HG03521 (cell line): ENCODE data around the gene TTC6.

ENCODE experiments used
- ATAC-seq: cut with Tn5 transposase; IDR thresholded peaks from one replicate; pipeline ENCODE4 v1.9.1; 2021; ENCODE audit warnings: mild to moderate bottlenecking, moderate library complexity; ENCODE audit not compliant: unreplicated experiment

The TTC6 gene

DNA sequence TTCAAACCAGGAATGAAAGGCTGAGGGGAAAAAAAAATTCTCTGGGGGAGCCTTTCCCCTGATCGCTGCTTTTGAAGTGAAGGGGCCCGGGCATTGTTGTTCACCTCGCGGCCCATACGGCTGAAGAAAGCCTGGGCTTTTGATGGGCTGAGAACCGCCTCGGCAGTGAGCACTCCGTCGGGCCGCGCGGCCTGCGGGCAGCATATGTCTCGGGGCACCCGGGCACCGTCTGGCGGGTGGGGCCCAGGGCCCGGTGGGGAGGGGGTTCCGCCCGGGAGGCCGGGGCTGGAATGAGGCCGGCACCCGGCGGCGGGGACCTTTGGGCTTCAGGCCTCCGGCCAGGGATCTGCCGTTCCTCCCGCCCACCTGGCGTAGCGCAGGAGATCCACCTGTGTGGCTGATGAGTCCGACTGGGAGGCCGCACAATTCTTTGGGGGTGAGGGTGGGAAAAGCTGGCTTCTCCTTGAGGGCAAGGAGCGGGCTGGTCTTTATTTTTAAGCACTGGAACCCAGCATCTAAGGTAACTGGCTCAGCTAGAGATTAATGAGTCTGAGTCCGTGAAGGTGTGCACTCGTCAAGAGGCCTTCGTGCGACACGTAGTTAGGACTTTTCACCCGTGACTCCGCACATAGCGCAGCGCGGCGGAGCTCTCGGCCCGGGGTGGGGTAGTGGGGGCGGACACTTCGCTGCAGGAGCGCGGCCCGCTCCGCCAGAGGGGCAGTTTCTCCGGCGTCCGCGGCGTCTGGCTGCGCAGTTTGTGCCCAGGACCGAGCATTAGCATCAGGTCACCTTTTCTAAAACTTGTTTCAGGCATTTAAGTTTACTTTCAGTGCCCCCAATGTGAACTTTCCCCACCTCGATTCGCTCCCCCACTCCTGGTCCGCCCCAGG is 11.0 kb upstream of the TTC6 start:
- no peak for ATAC-seq

GRCh38 chr14:37585101-37585511 is 10.3 kb upstream of the TTC6 start:
- no peak for ATAC-seq

DNA sequence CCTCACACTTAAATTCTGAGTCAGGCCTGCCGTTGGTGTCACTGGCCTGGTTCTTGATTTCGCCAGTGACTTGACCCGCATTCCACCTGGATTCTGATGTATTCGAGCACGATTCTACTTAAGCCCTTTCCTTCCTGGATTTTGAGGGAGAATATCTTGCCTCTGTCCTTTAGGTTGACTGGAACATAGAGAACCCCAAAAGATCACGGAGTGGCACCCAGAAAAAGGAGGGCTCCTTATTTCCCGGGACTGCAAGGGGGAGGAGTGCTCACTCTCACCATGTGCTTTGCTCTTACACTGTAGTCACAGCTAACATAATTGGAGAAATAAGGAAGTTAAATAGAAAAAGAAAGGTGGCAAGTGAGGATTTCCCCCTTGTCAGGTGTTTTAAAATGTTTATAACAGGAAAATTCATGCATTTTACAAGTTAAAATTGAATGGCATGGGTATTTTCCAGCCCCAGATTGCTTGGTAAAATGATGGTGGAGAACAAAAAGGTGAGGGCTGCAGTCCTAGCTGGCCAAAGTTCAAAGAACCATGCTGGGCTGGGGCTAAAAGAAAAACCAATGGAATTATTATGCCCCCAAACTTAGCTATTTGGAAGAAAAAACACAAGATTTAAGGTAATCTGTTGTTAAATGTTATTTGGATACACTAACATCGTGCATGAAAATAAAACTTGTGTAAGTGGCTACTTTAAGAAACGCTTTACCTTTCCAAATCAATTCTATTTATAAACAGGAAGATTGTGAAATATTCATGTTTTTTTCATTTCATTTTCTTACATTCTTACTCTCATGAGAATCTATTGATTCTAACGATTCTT is 9.2 kb upstream of the TTC6 start:
- no peak for ATAC-seq

- no peak for ATAC-seq
Observed at GRCh38 chr14:37586797-37587130, 8.7 kb upstream of the TTC6 start.

DNA sequence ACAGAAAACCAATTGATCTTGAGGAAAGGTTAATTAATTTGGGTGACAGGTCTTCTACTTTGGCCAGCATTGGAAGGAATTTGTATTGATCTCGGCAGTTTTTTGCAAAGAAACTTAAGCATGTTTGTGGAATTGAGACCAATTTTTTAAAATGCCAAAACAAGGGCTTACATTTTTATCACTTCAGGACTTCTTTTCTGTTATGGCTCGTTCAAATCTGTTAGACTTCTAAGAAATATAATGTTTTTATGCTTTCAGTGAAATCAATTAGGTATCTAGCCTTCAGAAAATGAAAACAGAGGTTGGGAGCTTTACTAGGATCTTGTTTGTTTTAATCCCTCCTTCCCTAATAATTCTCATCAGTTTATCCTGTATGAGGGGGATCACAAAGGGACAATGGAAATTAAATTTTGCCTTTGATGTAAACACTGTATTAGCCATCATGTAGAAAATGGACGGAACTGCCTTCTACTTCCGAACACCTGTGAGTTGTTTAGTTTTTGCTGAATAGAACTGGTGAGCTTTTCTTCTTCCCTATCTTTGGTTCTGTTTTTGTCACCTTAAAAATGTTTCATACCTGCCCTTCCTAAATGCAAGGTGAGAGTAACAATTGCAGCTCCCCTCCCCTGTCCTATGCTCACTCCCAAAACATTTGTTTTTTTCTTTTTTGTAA is 8.2 kb upstream of the TTC6 start:
- no peak for ATAC-seq

DNA sequence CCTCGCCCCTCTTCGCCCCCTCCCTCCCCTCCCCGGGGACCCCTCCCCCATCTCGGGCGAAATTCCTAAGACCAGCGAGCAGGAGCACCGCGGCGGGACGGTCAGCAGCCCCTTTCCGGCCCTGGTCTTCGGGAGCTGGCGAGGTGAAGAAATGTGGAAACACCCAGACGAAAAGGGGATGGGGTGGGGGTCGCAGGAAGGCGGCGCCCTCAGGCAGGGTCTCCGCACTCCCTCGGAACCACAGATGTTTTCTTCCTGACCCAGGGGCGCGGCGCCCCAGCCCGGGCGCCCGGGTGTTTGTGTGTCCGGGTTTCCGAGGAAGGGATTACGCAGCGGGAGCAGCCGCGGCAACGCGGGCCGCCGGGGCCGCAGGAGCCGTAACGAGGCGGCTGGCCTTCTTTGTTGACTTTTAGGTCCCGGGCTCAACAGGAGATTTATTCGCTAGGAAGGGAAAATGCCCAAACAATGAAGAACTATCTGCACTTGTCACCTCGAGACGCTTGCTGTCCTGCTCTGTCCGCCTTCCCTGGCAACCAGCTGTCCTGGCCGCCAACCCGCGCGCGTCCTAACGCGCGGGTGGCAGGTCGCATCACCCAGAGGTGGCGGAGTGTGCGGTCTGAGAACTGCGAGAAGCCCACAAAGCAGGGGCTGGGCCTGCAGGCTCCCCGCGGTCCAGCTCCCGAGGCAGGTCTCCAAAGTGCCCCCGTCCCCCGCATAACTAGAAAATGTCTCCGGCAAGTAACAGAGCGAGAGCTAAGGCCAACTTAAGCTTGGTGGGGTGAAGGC is 7.4 kb upstream of the TTC6 start:
- no peak for ATAC-seq

- ATAC-seq: no peak
Observed at GRCh38 chr14:37588667-37588955, 6.8 kb upstream of the TTC6 start.

DNA sequence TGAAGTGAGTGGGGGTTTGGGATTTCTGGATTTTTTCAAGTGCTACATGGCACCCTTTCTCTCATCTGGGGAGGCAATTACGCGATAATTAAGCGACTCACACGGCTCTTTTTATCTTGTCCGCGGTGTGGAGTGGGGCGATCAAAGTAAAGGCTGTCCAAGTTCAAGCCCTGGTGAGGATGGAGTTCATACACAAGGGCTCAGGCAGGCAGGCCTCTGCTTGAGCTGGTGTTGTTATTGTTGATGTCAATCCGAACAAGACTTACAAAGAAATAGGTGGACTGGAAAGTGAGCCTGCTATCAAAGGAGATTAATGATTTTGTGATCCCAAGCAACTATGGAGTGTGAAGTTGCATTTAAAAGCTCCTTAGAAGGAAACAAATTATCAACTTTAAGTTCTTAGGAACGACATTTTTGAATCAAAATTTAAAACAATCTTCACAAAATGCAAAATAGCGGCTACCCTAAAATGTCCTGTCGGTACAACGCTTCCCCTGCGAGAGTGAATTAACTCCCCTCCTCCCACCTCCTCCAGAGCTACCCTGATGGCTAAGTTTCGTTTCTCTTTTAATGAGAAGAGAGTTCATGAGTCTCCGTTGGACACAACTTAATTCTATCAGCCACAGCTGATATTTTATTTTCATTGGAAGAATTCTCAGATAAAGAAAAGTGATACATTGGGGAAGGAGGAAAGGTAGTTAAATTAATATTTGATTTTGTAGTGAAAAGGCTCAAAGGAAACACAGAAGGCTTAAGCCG is 6.3 kb upstream of the TTC6 start:
- ATAC-seq: no peak

GRCh38 chr14:37589715-37590427 is 5.6 kb upstream of the TTC6 start:
- ATAC-seq: no peak

- ATAC-seq: no peak
Observed at GRCh38 chr14:37590428-37591139, 4.8 kb upstream of the TTC6 start.

GRCh38 chr14:37591311-37591940 is 4.0 kb upstream of the TTC6 start:
- no peak for ATAC-seq

- no peak for ATAC-seq
Observed at GRCh38 chr14:37591941-37592481, 3.4 kb upstream of the TTC6 start.

DNA sequence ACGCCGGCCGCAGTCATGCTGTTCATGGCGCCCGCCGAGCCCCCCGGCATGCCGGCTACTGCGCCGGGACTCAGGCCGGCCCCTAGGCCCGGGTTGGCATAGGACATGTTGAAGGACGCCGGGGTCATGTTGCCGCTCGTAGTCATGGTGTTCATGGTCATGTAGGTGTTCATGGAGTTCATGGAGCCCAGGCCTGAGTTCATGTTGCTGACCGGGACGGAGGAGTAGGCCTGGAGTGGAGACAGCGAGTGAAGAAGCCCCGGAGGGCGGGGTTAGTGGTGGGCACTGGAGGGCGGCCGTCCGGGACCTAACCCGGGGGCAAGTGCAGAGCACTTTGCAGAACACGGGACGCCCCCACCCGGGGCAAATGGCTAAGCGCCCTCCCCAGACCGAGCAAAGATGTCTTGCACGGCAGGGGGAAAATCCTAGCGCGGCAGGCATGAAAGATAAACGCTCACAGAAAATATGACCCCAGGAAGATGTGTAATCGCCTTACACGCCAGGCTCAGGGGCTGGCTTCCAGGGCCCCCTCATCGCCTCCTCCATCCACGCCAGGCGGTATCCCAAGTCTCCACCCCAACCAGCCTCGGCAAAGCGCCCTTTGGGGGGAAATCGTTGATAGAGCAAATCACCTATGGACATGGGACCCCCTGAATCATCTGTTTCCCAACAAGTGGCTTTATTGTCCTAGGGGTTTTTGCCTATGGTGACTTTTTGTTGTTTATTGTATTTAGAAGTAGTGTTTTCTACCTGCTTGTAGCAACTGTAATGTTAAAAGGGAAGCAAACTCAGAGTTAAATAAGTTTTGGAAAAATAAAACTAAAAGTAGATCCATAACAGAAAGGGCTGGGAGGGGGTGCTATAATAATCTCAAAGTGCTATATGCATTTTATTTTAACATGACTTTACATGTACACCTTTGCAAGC is 2.7 kb upstream of the TTC6 start:
- ATAC-seq: no peak

GRCh38 chr14:37593511-37594237 is 1.8 kb upstream of the TTC6 start:
- no peak for ATAC-seq

DNA sequence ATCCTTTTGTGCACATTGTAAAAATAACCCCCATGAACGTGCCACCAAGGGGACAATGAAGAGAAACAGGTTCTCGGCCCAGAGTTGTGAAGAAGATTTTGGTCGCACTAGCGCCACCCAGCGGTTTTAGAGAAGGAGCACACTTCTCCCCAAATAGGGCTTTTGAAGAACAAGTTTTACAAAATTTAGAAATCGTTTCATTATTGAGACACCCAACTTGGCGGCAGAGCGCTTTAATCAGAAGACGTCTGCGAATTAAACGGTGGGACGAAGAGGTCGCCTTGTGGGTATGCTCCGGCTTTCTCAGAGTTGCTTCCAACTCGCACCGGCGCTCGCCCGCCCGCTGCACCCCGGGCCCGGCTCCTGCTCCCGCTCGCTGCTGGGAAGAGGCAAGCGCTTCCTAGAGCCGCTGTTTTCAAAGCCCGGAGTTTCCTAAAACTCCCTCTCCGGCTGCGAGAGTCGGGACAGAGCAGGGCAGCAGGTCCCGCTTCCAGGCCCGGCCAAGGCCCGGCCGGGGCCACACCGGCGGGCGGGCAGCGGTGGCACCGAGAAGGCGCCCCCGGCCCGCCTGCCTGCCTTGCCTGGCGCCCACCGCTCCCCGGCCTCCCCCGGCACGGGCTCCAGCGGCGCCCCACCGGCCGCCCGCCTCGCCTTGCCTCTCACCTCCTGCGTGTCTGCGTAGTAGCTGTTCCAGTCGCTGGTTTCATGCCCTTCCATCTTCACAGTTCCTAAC is 1.0 kb upstream of the TTC6 start:
- ATAC-seq: no peak
